ENCODE data around the gene CDR2.

The CDR2 gene

DNA sequence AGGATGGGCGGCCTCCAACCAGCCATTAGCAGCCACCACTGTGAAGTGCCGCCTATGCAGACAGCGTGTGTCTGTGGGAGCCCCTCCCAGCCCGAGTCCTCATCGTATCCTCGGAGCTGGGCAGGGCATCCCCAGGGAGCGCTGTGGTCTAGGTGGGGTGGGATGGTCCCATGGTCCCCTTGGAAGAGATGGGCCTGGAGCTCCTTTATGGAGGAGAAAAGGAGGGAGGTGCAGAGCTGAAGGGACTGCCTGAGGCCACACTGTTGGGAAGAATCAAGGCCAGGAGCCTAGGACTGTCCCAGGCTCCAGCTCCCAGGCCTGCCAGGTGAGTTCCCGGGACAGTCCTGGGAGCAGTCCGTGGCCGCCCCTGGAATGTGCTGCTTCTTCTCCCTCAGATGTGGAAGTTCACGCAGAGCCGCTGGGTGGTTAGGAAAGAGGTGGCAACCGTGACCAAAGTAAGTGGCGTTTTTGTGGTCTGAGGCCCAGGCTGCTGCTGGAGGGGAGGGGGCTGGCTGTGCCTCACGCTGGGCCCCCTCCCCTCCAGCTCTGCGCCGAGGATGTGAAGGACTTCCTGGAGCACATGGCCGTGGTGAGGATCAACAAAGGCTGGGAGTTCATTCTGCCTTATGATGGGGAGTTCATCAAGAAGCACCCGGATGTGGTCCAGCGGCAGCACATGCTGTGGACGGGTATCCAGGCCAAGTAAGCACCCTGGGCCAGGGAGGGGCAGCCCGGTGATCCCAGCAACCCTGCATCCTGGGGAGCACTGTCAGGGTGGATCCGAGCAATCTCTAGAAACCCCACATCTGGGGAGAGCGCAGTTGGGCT is 50.2 kb downstream of the CDR2 start:
- DNase-seq (ENCODE audit: low read depth), result no peak

DNA sequence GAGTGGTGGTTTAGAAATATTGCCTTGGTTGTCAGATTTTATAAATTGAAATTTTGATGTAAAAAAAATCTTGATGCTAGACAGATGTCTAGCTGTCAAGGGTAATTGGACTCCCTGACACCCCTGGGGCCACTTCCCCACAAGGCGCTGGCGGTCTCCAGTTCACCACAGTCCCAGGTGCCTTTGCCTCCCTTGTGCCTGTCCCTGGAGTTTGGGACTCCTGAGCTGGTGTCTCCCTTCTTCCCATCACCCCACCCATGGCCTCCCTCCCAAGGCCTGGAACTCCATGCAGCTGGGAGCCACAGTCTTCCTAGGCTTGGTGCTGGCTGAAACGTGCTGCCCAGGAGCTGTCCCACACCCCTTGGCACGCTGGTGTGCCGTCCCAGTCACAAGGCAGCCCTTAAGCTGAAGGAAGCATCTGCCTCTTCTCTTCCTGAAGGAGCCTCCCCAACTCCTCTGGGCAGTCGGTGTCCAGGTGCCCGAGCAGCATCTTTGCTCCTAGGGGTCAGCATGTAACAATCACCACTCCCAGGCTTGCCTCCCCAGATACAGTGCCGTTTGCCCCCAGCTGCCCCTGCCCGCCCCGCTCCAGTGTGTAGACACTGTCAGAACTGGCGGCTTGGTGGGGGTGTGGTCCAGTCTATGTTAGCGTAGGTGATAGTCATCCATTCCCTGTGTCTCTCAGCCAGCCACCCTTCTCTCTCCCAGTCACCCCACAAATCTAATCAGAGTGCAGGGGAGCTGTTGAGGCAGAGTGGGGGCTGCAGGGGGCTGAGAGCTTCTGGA is 51.1 kb downstream of the CDR2 start:
- no peak for DNase-seq (ENCODE audit: low read depth)

DNA sequence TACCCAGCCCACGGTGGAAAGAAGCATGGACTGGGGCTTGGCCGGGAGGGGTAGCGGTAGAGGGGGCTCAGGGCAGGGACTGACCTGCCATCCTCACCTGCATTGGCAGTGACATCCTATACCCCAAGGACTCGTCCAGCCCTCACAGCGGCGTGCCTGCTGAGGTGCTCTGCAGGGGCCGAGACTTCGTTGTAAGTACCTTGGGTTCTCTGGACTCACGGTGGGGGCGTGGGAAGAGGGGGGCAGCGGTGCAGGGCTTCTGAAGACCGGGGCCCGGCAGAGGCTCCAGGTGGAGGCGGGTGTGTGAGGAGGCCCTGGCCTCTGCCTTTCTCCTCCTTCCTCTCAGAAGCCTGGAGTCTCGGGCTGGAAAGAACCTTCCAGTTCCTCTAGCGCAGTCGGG is 51.7 kb downstream of the CDR2 start:
- no peak for DNase-seq (ENCODE audit: low read depth)

DNA sequence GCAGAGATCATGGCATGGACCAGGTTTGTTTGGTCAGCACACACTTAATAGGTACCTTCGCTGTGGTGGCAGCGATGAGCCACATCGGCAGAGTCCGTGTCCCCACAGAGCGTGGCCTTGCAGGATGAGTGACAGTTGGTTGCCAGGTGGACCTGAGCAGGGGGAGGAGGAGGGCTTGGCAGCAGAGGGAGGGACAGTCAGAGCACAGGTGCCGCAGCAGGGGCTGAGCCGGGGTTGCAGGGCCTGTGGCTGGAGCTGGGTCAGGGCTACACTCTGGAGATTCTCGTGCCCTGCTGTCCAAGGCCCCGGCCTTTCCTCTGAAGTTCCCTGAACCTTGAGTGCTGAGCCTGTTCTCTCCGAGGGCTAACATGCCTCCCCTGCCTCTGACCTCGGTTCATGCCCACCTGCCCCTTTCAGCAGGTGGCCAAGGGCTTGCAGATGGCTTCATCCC is 52.4 kb downstream of the CDR2 start:
- no peak for DNase-seq (ENCODE audit: low read depth)

DNA sequence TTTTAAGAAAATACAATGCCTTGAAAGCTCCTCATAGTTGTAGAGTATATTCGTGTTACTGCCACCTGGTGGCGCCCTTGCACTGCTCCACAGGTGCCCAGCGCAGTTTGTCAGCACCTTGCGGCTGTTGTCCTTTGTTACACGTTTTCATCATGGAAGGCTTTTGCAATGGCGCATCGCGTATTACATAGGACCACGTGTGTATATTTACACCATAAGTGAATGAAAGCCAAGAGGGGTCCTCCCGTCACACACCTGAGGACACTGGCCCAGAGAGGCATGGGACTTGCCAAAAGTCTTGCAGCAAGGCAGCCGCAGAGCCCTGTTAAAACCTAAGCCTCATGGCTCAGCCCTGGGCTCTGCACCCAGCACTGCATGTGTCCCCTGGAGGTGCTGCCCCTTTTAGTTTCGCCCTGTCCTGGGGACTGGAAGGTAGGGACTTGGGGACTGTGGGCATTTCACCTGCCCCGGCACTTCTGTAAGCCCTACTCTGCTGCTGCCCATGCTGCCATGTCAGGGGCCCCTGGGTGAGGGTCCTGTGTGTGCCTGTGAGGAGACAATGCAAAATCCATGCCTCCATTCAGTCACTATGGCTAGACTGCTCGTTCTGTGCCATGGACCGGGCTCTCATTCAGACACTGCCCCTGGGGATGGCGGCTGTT is 52.9 kb downstream of the CDR2 start:
- DNase-seq (ENCODE audit: low read depth), result peak; percentile 21

DNA sequence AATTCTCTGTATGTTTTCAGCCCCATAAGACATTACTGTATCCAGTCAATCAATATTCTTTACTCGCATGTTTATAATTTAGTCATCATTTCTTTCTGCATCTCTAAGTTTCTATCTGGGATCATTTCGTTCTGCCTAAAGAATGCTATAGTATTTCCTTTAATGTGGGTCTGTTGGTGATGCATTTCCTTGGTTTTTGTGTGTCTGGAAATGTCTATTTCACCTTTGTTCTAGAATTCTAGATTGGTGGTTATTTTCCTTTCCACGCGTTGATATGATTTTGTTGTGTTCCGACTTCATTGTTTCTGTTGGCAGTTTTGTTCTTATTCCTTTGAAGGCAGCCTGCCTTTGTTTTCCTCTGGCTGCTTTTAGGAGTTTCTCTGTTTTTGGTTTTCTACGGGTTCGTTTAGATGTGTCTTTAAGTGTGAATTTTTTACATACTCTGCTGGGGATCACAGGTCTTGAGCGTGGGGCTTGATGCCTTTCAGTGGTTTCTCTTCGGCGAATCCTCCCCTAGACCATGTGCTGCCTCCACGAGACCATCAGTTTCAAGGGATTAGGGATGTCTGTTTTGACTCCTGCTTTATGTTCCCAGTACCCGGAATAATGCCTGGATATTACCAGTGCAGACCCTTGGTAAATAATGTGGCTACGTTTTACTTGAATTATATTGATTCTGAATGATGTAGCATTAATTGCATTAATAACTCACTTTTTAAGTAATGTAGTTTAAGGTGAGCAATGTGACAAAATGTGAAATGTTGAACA is 53.7 kb downstream of the CDR2 start:
- no peak for DNase-seq (ENCODE audit: low read depth)

DNA sequence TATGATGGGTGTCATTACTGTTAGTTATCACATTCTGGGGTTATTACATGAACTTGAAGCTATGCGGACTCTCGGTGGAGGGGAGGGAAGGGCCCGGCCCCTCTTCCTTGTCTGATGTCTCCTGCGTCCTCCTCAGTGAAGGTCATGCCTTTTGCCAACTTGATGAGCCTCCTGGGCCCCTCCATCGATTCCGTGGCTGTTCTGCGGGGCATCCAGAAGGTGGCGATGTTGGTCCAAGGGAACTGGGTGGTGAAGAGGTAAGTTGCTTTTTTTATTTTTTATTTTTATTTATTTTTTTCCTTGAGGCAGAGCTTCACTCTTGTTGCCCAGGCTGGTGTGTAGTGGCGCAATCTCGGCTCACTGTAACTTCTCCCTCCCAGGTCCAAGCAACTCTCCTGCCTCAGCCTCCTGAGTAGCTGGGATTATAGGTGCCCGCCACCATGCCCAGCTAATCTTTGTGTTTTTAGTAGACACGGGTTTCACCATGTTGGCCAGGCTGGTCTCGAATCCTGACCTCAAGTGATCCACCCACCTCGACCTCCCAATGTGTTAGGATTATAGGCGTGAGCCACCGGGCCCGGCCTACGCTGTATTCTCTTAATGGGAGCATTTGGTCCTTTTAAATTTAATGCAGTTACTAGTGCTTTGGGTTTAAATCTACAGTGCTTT is 55.6 kb downstream of the CDR2 start:
- DNase-seq (ENCODE audit: low read depth), result no peak

DNA sequence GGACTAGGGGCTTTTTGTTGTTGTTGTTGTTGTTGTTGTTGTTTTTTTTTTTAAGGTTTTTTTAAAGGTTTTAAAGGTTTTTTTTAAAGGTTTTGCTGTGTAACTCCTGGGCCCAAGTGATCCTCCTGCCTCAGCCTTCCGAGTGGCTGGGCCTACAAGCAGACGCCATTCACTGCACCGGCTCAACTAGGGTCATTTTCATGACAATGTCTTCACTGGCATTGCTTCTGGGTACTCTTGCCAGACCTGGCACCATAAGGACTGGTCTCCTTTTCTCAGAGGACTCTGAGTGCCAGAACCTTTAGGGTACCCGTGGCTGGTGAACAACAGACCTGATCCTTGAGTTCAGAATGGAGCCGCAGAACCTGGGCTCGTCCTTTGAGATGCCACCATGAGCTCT is 56.8 kb downstream of the CDR2 start:
- no peak for DNase-seq (ENCODE audit: low read depth)

DNA sequence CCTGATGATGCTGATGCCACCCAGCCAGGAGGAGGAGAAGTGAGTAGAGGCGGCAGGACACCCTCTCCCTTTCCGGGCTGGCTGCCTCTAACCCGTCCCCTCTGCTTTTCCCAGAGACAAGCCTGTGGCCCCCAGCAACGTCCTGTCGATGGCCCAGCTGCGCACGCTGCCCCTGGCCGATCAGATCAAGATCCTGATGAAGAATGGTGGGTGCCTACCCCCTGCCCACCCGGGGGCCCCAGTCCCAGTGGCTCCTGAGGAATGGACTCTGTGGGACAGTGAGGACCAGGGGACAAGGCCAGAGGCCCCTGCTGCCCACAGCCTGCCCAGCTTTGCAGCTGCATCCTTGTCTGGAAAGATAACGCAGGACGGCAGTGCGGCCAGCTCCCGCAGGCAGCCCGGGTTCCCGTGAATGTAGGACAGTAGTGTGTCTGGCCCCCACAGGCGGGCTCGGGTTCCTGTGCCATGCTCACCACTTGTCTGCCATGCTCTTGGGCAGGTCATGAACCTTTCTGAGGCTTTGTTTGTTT is 57.4 kb downstream of the CDR2 start:
- no peak for DNase-seq (ENCODE audit: low read depth)

DNA sequence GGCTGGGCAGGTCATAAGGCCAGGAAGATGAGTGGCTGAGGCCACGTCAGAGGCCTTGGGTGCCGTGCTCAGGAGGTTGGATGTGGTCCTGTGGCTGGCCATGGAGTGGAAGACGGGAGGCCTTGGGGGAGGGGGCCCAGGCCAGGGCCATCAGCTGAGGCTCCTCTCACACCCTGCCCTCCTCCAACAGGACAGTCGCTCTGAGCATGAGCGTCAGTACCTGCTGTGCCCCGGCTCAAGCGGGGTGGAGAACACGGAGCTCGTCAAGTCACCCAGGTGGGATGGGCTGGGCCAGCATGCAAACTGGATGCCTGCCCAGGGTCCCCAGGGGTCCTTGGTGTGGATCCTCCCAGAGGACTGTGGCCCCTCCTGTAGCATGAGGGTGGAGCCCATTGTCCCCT is 58.0 kb downstream of the CDR2 start:
- no peak for DNase-seq (ENCODE audit: low read depth)

DNA sequence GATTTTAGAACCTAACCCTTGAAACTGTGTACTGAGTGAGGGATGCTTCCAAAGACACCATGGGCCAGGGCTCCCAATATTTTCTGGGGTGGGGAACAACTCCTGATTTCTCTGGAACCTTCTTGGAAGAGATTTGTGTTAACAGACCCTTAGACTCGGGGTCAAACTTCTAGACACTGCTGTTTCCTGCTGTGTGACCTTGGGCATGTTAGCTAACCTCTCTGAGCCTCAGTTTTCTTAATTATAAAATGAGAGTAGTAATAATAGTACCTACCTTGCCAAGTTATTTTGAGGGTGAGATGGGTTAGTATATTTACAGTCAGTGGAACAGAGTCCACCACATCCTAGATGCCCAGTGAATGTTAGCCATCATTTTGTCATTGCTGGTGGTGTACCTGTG is 58.4 kb downstream of the CDR2 start:
- DNase-seq (ENCODE audit: low read depth), result no peak

DNA sequence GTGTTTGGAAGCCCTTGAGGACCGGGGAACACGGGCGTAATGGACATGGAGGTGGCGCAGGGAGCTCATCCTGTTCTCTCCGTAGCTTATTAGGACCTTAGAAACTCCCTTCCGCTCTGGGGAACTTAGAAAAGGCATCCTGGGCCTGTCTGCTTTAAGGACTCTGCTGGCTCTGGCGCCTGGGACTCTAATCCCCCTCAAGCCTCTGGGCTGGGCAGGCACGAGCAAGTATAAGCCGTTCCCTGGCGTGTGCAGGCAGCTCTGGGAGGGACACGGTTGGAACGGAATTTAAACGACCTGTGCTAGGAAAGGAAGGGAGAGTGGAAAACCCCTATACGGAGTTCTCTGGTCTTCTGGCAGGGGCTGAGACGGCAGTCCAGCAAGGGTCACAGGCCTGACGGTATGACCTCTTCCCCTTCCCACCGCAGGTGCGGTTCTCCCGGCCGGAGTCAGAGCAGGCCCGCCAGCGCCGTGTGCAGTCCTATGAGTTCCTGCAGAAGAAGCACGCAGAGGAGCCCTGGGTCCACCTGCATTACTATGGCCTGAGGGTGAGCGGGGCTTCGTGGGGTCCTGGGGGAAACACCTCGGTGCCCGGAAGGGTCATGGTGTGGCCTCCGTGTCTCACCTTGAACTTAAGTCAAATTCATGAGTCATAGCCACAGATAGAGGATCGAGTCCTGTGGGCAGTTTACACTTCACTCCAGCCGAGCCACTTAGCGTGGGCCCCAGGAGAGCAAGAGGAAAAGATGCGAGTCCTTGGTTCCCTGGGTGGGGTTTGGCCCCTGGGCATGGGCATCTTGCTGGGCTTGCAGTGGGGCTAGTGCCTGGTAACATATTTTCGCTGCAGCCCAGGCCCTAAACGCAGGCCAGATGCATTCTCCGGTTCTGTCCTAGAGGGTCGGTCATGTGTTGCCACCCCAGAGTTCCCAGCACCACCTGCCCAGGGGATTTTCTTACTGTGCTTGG is 59.5 kb downstream of the CDR2 start:
- no peak for DNase-seq (ENCODE audit: low read depth)

DNA sequence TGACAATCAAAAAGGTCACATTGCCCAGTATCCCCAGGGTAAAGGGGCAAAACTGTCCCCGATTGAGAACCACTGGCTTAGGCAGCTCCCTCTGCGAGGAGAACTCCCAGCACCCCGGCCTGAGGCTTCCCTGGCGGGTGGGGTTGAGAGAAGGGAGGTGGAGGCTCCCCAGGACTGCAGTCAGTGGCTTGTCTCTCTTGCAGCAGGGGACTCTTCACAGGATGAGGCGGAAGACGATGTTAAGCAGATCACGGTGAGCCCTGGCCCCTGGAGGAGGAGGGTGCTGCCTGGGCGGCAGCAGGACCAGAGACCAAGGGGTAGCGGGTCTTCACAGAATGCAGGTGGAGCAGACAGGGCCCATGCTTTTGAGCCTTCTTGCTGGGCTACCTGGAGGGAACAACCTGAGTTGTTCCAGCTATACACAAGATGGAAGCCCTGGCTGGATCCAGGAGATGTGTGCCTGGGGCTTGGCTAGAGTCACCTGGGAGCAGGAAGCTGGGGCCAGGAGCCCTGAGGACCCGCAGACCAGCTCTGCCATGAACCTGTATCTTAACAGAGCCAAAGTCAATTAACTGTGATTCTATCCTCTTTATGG is 60.4 kb downstream of the CDR2 start:
- no peak for DNase-seq (ENCODE audit: low read depth)

DNA sequence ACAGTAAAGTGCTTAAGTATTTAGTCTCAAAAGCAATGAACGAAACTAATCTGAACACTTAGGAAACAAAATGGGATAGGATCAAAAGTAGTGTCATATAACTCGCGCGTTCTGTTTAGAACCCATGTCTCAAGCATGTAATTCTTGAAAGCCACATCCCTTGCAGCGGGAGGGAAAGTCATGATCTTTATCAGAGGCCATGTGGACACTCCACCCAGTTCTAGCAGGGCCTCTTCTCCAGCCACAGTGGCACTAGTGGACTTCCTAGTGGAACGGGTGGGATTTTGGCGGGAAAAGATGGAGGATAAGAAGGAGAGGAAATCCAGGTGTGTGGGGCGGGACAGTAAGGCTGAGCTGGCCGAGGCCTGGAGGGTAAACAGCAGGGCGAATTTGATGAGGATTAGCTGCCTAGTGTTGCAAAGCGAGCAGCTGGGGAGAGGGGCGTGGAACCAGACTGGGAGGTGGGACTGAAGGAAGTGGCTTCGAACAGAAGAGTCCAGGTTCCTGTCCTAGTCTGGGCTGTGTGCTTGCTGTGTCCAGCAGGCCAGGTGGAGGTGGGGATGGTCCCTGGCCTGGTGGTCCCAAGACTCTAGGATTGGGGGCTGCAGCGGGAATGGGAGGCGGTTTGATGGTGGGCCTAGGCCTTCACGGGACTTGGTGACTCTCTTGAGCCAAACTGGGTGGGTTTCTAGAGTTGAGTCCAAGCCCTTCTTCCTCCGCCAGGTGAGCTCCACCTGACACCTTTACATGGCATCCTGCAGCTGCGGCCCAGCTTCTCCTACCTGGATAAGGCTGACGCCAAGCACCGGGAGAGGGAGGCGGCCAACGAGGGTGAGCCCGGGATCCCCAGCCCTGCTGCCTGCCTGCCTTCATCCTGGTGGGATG is 61.3 kb downstream of the CDR2 start:
- no peak for DNase-seq (ENCODE audit: low read depth)

DNA sequence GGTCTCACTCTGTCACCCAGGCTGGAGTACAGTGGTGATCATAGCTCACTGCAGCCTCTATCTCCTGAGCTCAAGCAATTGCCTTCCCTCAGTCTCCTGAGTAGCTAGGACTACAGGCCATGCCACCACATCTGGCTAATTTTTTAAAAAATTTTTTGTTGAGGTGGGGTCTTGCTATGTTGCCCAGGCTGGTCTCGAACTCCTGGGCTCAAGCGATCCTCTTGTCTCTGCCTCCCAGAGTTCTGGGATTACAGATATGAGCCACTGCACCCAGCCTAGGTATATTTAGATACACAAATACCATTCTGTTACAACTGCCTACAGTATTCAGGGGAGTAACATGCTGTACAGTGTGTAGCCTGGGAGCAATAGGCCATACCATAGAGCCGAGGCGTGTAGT is 62.9 kb downstream of the CDR2 start:
- no peak for DNase-seq (ENCODE audit: low read depth)

DNA sequence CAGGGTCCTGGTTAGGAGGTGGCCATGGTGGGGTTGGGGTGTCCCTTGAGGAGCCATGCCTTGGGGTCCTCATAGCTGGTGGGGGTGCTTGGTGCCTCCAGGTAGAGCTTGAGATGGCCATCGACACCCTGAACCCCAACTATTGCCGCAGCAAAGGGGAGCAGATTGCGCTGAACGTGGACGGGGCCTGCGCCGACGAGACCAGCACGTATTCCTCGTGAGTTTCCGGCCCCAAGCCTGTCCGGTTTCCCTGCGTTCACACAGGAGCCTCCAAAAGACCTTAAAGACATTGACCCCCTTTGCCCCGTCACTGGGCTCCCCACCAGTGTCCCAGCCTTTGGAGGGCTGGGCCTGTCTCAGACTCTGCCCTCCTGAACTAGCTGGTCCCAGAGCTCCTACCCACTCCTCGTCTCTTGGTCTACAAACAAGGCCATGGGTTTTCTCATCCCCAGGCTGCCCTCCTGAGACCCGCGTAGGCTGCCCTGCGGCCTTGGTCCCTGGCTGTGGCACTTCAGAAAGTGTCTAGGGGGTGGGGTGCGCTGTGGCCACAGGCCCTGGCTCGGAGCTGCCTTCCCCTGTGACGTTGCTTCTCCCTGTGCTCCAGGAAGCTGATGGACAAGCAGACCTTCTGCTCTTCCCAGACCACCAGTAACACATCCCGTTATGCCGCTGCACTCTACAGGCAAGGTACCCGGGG is 65.4 kb downstream of the CDR2 start:
- DNase-seq (ENCODE audit: low read depth), result no peak

DNA sequence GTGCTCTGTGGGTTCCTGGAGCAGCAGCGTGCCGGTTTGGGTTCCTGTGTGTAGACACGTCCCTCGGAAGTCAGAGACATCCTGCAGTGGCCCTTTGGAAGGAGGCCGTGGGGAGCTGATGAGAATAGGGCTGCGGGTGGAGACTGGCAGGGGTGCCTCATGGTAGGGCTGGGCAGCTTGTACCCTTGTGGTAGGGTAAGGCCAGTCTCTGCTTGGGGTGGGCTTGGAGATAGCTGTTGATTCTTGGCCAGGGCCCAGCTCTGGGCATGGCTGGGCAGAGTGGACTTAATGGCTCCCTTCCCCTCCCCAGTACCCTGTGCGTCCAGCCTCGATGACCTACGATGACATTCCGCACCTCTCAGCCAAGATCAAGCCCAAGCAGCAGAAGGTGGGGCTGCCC is 66.6 kb downstream of the CDR2 start:
- no peak for DNase-seq (ENCODE audit: low read depth)

DNA sequence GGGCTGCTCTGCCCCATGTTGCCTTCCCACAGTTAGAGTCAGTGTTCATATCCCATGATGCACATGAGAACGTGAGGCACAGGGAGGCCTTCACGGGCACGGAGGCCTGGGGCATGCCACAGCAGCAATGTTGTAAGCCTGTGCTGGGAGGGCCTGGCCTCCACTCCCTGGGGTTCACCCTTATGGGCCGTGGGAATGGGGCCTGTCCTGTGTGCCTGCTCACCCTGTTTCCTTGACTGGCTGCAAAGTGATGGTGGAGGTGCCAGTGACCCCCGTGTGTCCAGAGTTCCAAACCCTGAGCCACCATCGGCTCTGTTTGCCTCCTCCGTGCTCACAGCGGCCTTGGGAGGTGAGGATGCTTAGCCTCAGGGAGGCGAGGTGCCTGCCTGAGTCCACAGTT is 67.6 kb downstream of the CDR2 start:
- no peak for DNase-seq (ENCODE audit: low read depth)

Measured in GM04504 (cell line).